ENCODE results near the gene SS18. TPM values are rescaled to one million over a fixed set of nuclear protein-coding genes. Genes with fewer than 3 reads are reported as not detected.

SS18 gene
- total RNA-seq, 1 experiment from 2014 or later, result 60.0 TPM

GRCh38 chr18:26082475-26082874 is 7.9 kb downstream of the SS18 start:
- ChIA-PET POLR2A (no interaction called here), RAD21 (ENCODE audit: low non-redundant PET in 1 of 2, low total read pairs in 2 of 2, uncharacterized antibody in 2 of 2, unreplicated experiment in 2 of 2) (no interaction called here), CTCF (no interaction called here)
- DNase-seq (ENCODE audit: low read depth, low spot score) (no peak), ATAC-seq (no peak)
- H4K20me1 ChIP-seq (ENCODE audit: insufficient read depth), result no peaks in the 10 kb centered on the region; the same call in 1 of the 2 replicates
- no peak overlapping the region for H3K27ac ChIP-seq (ENCODE audit: low read depth, low read length)
- no peaks in the 10 kb centered on the region for H3K4me1 ChIP-seq (ENCODE audit: control insufficient read depth in 1 of 2, insufficient read depth in 2 of 2, low read length in 2 of 2)
- no peak overlapping the region for H3K4me3 ChIP-seq (replicated peaks in 1 of 2; ENCODE audit: low read depth in 1 of 2, low read length in 2 of 2)
- H3K27me3 ChIP-seq (ENCODE audit: insufficient read depth, low read length), result no peaks in the 10 kb centered on the region
- no peaks in the 10 kb centered on the region for H3K9me3 ChIP-seq (ENCODE audit: control insufficient read depth in 1 of 2, insufficient read depth in 1 of 2, low read depth in 1 of 2, low read length in 2 of 2)
- intact Hi-C loops (cut with micrococcal nuclease), result no loop called here
- peaks cover 98% of the 10 kb centered on the region for H3K79me2 ChIP-seq (ENCODE audit: insufficient read depth, low read length)
- no peak overlapping the region for H3K9ac ChIP-seq (ENCODE audit: low read length)
- H3K4me2 ChIP-seq (ENCODE audit: low read length), result no peak overlapping the region
- H2AFZ ChIP-seq (ENCODE audit: low read depth, low read length, poor library complexity, severe bottlenecking), result no peak overlapping the region
- no peak for TF ChIP-seq EZH2 (IDR thresholded peaks at IDR 0.05)
- TF ChIP-seq ZFX (IDR thresholded peaks at IDR 0.05), result no peak
- no TSS peak for BruUV-seq (replicated peaks)
- H3K36me3 ChIP-seq (ENCODE audit: control insufficient read depth in 1 of 2, insufficient read depth in 2 of 2, low read length in 2 of 2), result peaks cover 28 to 33% of the 10 kb centered on the region in 2 experiments
- H3K9me2 ChIP-seq (ENCODE audit: insufficient read depth), result no peaks in the 10 kb centered on the region

GRCh38 chr18:26074246-26074645 is 16.2 kb downstream of the SS18 start:
- no peak for DNase-seq (ENCODE audit: low read depth, low spot score)
- no peaks in the 10 kb centered on the region for H3K9me2 ChIP-seq (ENCODE audit: insufficient read depth)
- H3K27me3 ChIP-seq (ENCODE audit: insufficient read depth, low read length), result no peaks in the 10 kb centered on the region
- no peak overlapping the region for H3K9ac ChIP-seq (ENCODE audit: low read length)
- H2AFZ ChIP-seq (ENCODE audit: low read depth, low read length, poor library complexity, severe bottlenecking), result no peak overlapping the region
- ChIA-PET POLR2A (no interaction called here), RAD21 (ENCODE audit: low non-redundant PET in 1 of 2, low total read pairs in 2 of 2, uncharacterized antibody in 2 of 2, unreplicated experiment in 2 of 2) (no interaction called here), CTCF (interaction anchor here (0.8 kb wide), 1 partner anchor 83 kb away, joined by 3 read pairs; no protein-coding TSS in a partner anchor)
- TF ChIP-seq SRF (IDR thresholded peaks at IDR 0.05; ENCODE audit: low read depth) (no peak), ZNF274 (IDR thresholded peaks at IDR 0.05; ENCODE audit: low read depth, low read length) (no peak), ZBTB33 (IDR thresholded peaks at IDR 0.05; ENCODE audit: extremely low read depth, insufficient replicate concordance, low read length) (no peak), ZFX (IDR thresholded peaks at IDR 0.05) (no peak), EGR1 (IDR thresholded peaks at IDR 0.05; ENCODE audit: low read depth) (no peak), CEBPB (IDR thresholded peaks at IDR 0.05; ENCODE audit: low read depth) (no peak), POLR2A (IDR thresholded peaks at IDR 0.05; ENCODE audit: borderline replicate concordance, extremely low read depth, insufficient read depth, insufficient read length) (no peak), ATF3 (IDR thresholded peaks at IDR 0.05) (no peak)
- no peaks in the 10 kb centered on the region for H4K20me1 ChIP-seq (ENCODE audit: insufficient read depth)
- peaks cover 32 to 44% of the 10 kb centered on the region in 2 experiments for H3K36me3 ChIP-seq (ENCODE audit: control insufficient read depth in 1 of 2, insufficient read depth in 2 of 2, low read length in 2 of 2)
- H3K79me2 ChIP-seq (ENCODE audit: insufficient read depth, low read length), result peaks cover 98% of the 10 kb centered on the region
- ATAC-seq, result no peak
- no TSS peak for BruUV-seq (replicated peaks)
- H3K4me2 ChIP-seq (ENCODE audit: low read length), result no peak overlapping the region
- intact Hi-C loops (cut with micrococcal nuclease), result no loop called here
- no peak overlapping the region for H3K4me3 ChIP-seq (replicated peaks in 1 of 2; ENCODE audit: low read depth in 1 of 2, low read length in 2 of 2)
- no peaks in the 10 kb centered on the region for H3K4me1 ChIP-seq (ENCODE audit: control insufficient read depth in 1 of 2, insufficient read depth in 2 of 2, low read length in 2 of 2)
- no peak overlapping the region for H3K27ac ChIP-seq (ENCODE audit: low read depth, low read length)
- H3K9me3 ChIP-seq (ENCODE audit: control insufficient read depth in 1 of 2, insufficient read depth in 1 of 2, low read depth in 1 of 2, low read length in 2 of 2), result peaks cover 3 to 6% of the 10 kb centered on the region in 2 experiments; a peak in 1 of 4 replicates

Measured in HCT116 (cell line).